DMS153 (cell line): ENCODE data around the gene LAMA2.
"Not testable (repeated sequence)": the region's sequence is repeated elsewhere in the genome, so short reads cannot be mapped to it uniquely, and the experiment has no call there.

Source experiments
- DNase-seq: peaks from one replicate; lab custom pipeline; 2025; lab: John Stamatoyannopoulos, UW

LAMA2 gene

GRCh38 chr6:129130106-129130505 is 247.2 kb downstream of the LAMA2 start:
- DNase-seq: no peak

GRCh38 chr6:129130959-129131681 is 248.2 kb downstream of the LAMA2 start:
- no peak for DNase-seq

- no peak for DNase-seq
Measured at GRCh38 chr6:129133770-129134192, 250.8 kb downstream of the LAMA2 start.

DNA sequence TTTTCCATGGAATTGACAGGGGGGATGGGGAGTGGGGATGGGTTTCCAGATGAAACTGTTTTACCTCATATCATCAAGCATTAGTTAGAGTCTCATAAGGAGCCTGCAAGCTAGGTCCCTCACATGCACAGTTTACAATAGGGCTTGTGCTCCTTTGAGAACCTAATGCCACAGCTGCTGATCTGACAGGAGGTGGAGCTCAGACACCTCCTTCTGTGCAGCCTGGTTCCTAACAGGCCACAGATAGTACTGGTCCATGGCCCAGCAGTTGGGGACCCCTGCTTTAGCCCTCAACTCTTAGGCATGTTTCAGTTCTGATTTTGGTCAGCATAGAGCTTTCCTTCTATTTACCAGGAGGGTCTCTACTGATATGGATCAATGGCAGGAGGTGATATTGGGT is 251.6 kb downstream of the LAMA2 start:
- DNase-seq: no peak

- no peak for DNase-seq
Measured at GRCh38 chr6:129135451-129135850, 252.5 kb downstream of the LAMA2 start.

- DNase-seq: no peak
Measured at GRCh38 chr6:129136751-129137150, 253.8 kb downstream of the LAMA2 start.

- no peak for DNase-seq
Measured at GRCh38 chr6:129138739-129139405, 255.9 kb downstream of the LAMA2 start.

- DNase-seq: no peak
Measured at GRCh38 chr6:129140526-129140925, 257.6 kb downstream of the LAMA2 start.

- no peak for DNase-seq
Measured at GRCh38 chr6:129141499-129141898, 258.6 kb downstream of the LAMA2 start.

- no peak for DNase-seq
Measured at GRCh38 chr6:129146902-129147301, 264.0 kb downstream of the LAMA2 start.

DNA sequence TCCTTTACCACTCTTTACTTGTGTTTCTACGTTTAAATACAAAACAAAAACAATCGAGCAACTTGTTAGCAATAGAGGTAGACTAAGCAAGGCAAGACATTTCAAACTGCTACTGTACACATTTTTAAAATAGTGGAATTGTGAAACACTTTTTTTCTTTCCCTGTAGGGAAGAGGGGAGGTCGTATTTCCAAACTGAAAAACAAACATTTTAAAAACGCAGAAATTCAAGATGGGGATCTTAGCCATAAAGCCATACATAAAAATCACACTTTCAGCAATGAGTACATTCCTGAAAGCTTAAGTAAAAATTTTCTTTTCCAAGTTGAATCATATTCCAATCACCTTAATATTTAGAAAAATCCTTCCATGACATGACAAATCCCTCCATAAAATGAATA is 267.6 kb downstream of the LAMA2 start:
- no peak for DNase-seq

DNA sequence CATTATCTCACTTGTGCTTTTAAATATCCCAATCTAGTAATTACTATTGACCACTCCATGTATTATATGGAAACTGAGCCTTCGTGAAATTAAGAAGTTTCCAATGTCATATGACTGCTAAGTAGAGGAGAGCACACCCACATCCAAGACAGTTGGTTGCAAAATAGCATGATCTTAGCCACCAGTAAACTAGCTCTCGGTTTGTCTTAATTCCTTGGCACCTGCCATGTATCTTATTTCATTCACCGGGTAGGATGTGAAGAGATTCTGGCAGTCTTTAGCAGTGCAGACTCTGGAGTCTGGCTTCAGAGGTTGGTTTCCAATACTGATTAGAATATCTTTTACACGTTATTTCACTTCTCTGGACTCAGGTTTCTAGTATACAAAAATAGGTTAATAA is 270.3 kb downstream of the LAMA2 start:
- DNase-seq: no peak

GRCh38 chr6:129159242-129159641 is 276.3 kb downstream of the LAMA2 start:
- DNase-seq: not testable (repeated sequence)

- no peak for DNase-seq
Measured at GRCh38 chr6:129162605-129163004, 279.7 kb downstream of the LAMA2 start.

DNA sequence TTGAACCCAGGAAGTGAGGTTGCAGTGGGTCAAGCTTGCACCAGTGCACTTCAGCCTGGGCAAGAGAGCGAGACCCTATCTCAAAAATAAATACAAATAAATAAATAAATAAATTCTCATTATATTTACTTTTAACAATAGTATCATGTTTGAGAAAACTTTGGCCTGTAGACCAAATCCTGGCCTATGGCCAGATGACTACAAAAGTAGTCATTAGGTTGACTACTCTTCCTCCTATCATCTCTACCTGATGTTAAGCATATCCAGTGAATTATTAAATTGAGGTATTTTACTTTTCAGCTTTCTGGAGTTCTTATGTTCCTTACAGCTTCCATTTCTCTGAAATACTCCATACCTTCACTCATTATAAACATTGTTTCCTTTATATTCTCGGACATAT is 280.6 kb downstream of the LAMA2 start:
- no peak for DNase-seq

- no peak for DNase-seq
Measured at GRCh38 chr6:129164032-129164431, 281.1 kb downstream of the LAMA2 start.

GRCh38 chr6:129172279-129172995 is 289.5 kb downstream of the LAMA2 start:
- DNase-seq: not testable (repeated sequence)

GRCh38 chr6:129175066-129175465 is 292.1 kb downstream of the LAMA2 start:
- DNase-seq: no peak

DNA sequence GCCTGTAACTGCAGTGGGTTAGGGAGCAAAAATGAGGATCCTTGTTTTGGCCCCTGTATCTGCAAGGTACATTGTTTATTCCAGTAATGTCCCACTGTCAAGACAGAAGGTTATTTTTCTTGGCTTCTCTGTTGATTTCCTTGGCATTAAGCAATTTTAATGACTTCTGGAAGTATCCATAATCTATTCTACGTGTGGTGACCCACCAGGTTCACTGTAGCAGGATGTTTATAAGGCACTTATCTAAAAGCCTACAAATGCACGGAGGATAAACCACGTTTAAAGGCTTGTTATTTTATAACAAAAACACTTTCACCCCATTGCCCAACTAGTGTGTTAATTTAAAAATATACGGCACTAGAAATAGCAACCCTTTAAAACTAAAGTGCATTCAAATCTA is 294.9 kb downstream of the LAMA2 start:
- DNase-seq: no peak

DNA sequence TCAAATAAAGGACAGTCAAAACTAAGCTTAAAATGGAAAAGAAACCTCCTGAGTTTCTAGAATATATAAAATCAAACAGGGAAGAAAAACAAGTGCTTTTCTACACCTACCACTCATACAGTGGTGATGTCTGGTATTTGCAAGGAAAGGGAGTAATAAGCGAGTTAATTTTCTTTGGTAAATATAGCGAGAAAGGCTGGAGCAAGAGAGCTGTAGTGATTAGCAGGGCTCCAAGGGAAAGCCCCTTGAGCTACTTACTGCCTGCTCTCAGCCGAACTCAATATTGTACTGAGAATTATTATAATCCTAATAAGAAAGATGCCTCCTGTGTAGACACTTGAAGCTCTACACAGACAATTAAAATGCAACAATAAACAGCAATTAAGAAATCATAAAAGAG is 296.3 kb downstream of the LAMA2 start:
- no peak for DNase-seq

- DNase-seq: no peak
Measured at GRCh38 chr6:129181001-129181400, 298.1 kb downstream of the LAMA2 start.

DNA sequence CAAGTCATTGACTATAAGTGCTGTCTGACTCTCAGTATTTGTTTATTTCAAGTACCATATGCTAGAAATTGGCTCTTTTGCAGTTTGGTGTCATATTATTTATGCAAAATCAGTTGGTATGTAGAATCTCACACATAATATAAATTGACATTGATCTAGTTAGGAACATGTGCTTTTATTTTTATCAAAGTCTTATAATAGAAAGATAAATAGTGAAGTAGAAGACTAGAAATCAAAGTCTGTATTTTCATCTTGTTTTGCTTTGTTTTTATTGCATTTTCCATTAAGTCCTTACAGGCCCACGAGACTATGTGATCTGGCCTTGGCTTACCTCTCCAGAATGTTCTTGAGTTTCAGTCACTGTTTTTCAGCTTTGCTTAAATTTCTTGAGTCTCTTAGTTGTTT is 300.3 kb downstream of the LAMA2 start:
- DNase-seq: no peak

- DNase-seq: no peak
Measured at GRCh38 chr6:129183681-129184301, 300.9 kb downstream of the LAMA2 start.
